ENCODE results near the gene MSL2.
"Not testable (repeated sequence)": the region's sequence is repeated elsewhere in the genome, so short reads cannot be mapped to it uniquely, and the experiment has no call there.

The MSL2 gene

GRCh38 chr3:136235545-136235944 is 39.4 kb upstream of the MSL2 start:
- H3K4me3 ChIP-seq: no peak overlapping the region
- TF ChIP-seq CTCF (IDR thresholded peaks at IDR 0.05): no peak
- DNase-seq (ENCODE audit: low spot score): no peak
- no peak overlapping the region for H3K27ac ChIP-seq

GRCh38 chr3:136232413-136232812 is 36.3 kb upstream of the MSL2 start:
- TF ChIP-seq CTCF (IDR thresholded peaks at IDR 0.05): no peak
- Histone ChIP-seq H3K27ac (no peak overlapping the region), H3K4me3 (no peak overlapping the region)

GRCh38 chr3:136222746-136223145 is 26.6 kb upstream of the MSL2 start:
- not testable (repeated sequence) for DNase-seq (ENCODE audit: low spot score); H3K27ac ChIP-seq; H3K4me3 ChIP-seq

More at GRCh38 chr3:136232413-136232812, 36.3 kb upstream of the MSL2 start:
- no peak for DNase-seq (ENCODE audit: low spot score)

- Histone ChIP-seq H3K4me3 (no peak overlapping the region), H3K27ac (no peak overlapping the region)
- no peak for TF ChIP-seq CTCF (IDR thresholded peaks at IDR 0.05)
- no peak for DNase-seq (ENCODE audit: low spot score)
Observed at GRCh38 chr3:136211547-136211946, 15.4 kb upstream of the MSL2 start.

- H3K4me3 ChIP-seq: no peak overlapping the region
- TF ChIP-seq CTCF (IDR thresholded peaks at IDR 0.05): no peak
- H3K27ac ChIP-seq: no peak overlapping the region
- DNase-seq (ENCODE audit: low spot score): no peak
Observed at GRCh38 chr3:136209921-136210320, 13.8 kb upstream of the MSL2 start.

- DNase-seq (ENCODE audit: low spot score): no peak
- no peak overlapping the region for H3K27ac ChIP-seq
- H3K4me3 ChIP-seq: no peak overlapping the region
- no peak for TF ChIP-seq CTCF (IDR thresholded peaks at IDR 0.05)
Observed at GRCh38 chr3:136207489-136208115, 11.5 kb upstream of the MSL2 start.

GRCh38 chr3:136199219-136199618 is 3.1 kb upstream of the MSL2 start:
- DNase-seq (ENCODE audit: low spot score); H3K27ac ChIP-seq; H3K4me3 ChIP-seq: not testable (repeated sequence)

- not testable (repeated sequence) for DNase-seq (ENCODE audit: low spot score); H3K27ac ChIP-seq; H3K4me3 ChIP-seq
Observed at GRCh38 chr3:136198462-136199078, 2.4 kb upstream of the MSL2 start.
